Posterior cingulate gyrus (tissue), 11 donors: ENCODE data around the gene NRGN.
A peak's percentile ranks its signal among the peaks of the same experiment; 100 is the strongest.
"Not testable (repeated sequence)": the region's sequence is repeated elsewhere in the genome, so short reads cannot be mapped to it uniquely, and the experiment has no call there.

Experiments
- DNase-seq, 10 donors: peaks; one replicate each; pipeline versions ENCODE4 v3.0.0 to v3.0.0-alpha.2; 2020 to 2021; ENCODE audit warnings: mixed read lengths in 3 of 10
- intact Hi-C: fragments of 100-400 bp; cut with DNase I; formaldehyde crosslinking; loops from one replicate; pipeline ENCODE4 v1.15.1; 2023

Gene NRGN

GRCh38 chr11:124756033-124756752, 16.5 kb downstream of the NRGN start:
- intact Hi-C loops = no loop called here
- DNase-seq = no peak

GRCh38 chr11:124756753-124757227, 17.0 kb downstream of the NRGN start:
- no peak for DNase-seq
- intact Hi-C loops = no loop called here

- intact Hi-C loops = no loop called here
- no peak for DNase-seq
These were observed 17.6 kb downstream of the NRGN start for GRCh38 chr11:124757320-124757719.

- peak; percentile 64 to 96 (median 76) for DNase-seq
- intact Hi-C loops = no loop called here
These were observed 18.9 kb downstream of the NRGN start for GRCh38 chr11:124758355-124759265.

- peak in 1 of 10 donors; percentile 78 for DNase-seq
- intact Hi-C loops = loop anchor here (5.0 to 10.0 kb wide), 2 partner anchors 78 to 355 kb away; no protein-coding TSS in a partner anchor
These were observed 19.8 kb downstream of the NRGN start for GRCh38 chr11:124759266-124760204.

- DNase-seq = no peak
- intact Hi-C loops = loop anchor here (5.0 to 10.0 kb wide), 2 partner anchors 77 to 355 kb away; no protein-coding TSS in a partner anchor
These were observed 20.5 kb downstream of the NRGN start for GRCh38 chr11:124760205-124760652.

- intact Hi-C loops = loop anchor here (5.0 to 10.0 kb wide), 2 partner anchors 76 to 356 kb away; no protein-coding TSS in a partner anchor
- DNase-seq = no peak
These were observed 21.1 kb downstream of the NRGN start for GRCh38 chr11:124760806-124761205.

GRCh38 chr11:124761301-124762104, 21.8 kb downstream of the NRGN start:
- DNase-seq = peak in 1 of 10 donors; percentile 37
- intact Hi-C loops = loop anchor here (5.0 to 10.0 kb wide), 2 partner anchors 76 to 357 kb away; no protein-coding TSS in a partner anchor

GRCh38 chr11:124762105-124762623, 22.4 kb downstream of the NRGN start, which contains the start of gene ESAM:
Gene ESAM (minus strand): TSS chr11:124762290. CDS start chr11:124762154, 136 bp downstream.
- DNase-seq = peak in 2 of 10 donors; percentile 70 to 81
- intact Hi-C loops = loop anchor here (5.0 to 10.0 kb wide), 2 partner anchors 75 to 357 kb away; no protein-coding TSS in a partner anchor

GRCh38 chr11:124762624-124763155, 22.9 kb downstream of the NRGN start:
- intact Hi-C loops = loop anchor here (1.0 to 10.0 kb wide), 4 partner anchors 75 to 358 kb away; no protein-coding TSS in a partner anchor
- DNase-seq = peak in 2 of 10 donors; percentile 67 to 82

GRCh38 chr11:124763156-124763947, 23.6 kb downstream of the NRGN start:
- intact Hi-C loops = loop anchor here (1.0 to 10.0 kb wide), 4 partner anchors 74 to 359 kb away; no protein-coding TSS in a partner anchor
- DNase-seq = peak; percentile 58 to 96 (median 81)

GRCh38 chr11:124766156-124766555, 26.4 kb downstream of the NRGN start:
- intact Hi-C loops = loop anchor here (10.0 kb wide), 1 partner anchor 361 kb away; no protein-coding TSS in a partner anchor
- no peak for DNase-seq

- DNase-seq = no peak
- intact Hi-C loops = loop anchor here (10.0 kb wide), 1 partner anchor 364 kb away; no protein-coding TSS in a partner anchor
These were observed 29.2 kb downstream of the NRGN start for GRCh38 chr11:124768914-124769313.

GRCh38 chr11:124769806-124770774, 30.3 kb downstream of the NRGN start:
- intact Hi-C loops = loop anchor here (10.0 kb wide), 1 partner anchor 365 kb away; no protein-coding TSS in a partner anchor
- no peak for DNase-seq

GRCh38 chr11:124770959-124771358, 31.2 kb downstream of the NRGN start:
- intact Hi-C loops, DNase-seq: not testable (repeated sequence)
